ENCODE results near the gene KCNG4. TPM values are rescaled to one million over a fixed set of nuclear protein-coding genes. Genes with fewer than 3 reads are reported as not detected.

The KCNG4 gene
- total RNA-seq, 2 experiments from 2014 or later: not detected

DNA sequence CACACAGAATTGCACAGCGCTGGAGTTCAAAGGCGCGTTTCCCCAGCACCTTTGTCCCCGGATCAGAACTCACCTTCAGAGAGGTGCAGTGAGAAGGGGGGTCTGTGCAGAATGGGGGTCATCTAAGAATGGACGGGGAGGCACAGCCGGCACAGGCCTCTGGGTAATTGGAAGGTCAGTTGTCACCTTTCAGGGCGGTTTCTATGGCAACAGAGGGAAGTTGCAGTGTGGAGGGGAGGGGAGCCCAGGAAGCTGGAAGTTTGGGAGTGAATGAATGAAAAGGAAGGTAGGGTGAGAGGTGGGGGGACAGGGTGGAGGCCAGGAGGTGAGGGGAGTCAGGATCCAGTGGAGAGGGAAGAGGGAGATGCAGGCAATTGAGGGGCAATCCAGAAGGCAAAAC, 12.4 kb upstream of the KCNG4 start:
- no peaks in the 10 kb centered on the region for H3K4me1 Mint-ChIP-seq

DNA sequence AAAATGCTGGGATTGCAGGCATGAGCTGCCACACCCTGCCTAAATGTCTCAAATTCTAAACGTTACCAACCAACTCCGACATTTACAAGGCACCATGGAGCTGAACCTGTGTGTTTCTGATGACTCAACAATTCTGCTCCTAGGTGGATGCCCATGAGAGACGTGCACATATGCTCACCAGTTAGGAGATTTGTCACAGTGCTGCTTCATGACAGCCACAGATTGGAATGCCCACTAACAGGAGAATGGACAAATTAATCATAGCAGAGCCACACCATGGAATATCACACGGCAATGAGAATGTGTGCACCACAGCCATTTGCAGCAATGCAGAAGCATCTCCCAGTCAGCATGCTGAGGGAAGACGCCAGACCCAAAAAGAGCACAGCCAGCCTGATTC, 8.0 kb upstream of the KCNG4 start:
- no peaks in the 10 kb centered on the region for H3K9me3 Mint-ChIP-seq
- no peak overlapping the region for H3K27ac Mint-ChIP-seq
- no peak overlapping the region for H3K4me3 Mint-ChIP-seq
- H3K36me3 Mint-ChIP-seq: no peaks in the 10 kb centered on the region
- peaks cover 24% of the 10 kb centered on the region for H3K27me3 Mint-ChIP-seq
- no peaks in the 10 kb centered on the region for H3K4me1 Mint-ChIP-seq
- DNase-seq: no peak

More for the DNA sequence above, 12.4 kb upstream of the KCNG4 start:
- H3K36me3 Mint-ChIP-seq: no peaks in the 10 kb centered on the region
- no peak for DNase-seq
- peaks cover 29% of the 10 kb centered on the region for H3K27me3 Mint-ChIP-seq
- H3K27ac Mint-ChIP-seq: no peak overlapping the region
- H3K4me3 Mint-ChIP-seq: no peak overlapping the region
- H3K9me3 Mint-ChIP-seq: no peaks in the 10 kb centered on the region

- H3K27me3 Mint-ChIP-seq: peaks cover 23% of the 10 kb centered on the region
- no peak overlapping the region for H3K4me3 Mint-ChIP-seq
- H3K9me3 Mint-ChIP-seq: no peaks in the 10 kb centered on the region
- H3K27ac Mint-ChIP-seq: no peak overlapping the region
- H3K4me1 Mint-ChIP-seq: no peaks in the 10 kb centered on the region
- DNase-seq: no peak
- no peaks in the 10 kb centered on the region for H3K36me3 Mint-ChIP-seq
These were observed 7.5 kb upstream of the KCNG4 start for GRCh38 chr16:84247331-84247730.

DNA sequence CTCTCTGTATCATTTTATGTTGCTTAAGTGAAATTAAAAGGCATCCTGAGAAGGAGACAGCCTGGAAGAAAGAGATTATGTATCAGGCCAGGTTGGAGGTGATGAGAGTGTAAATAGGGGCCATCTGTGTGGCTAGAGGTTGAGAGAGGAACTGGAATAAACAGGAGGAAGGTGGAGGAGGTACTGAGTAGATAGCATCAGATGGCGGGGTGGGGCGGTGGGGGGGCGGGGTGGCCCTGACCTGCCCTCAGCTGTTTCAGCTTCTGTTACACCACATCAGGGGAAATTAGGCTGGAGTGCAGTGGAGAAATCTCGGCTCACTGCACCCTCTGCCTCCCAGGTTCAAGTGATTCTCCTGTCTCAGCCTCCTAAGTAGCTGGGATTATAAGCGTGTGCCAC, 6.9 kb upstream of the KCNG4 start:
- DNase-seq: no peak
- no peaks in the 10 kb centered on the region for H3K36me3 Mint-ChIP-seq
- no peaks in the 10 kb centered on the region for H3K4me1 Mint-ChIP-seq
- no peak overlapping the region for H3K27ac Mint-ChIP-seq
- no peaks in the 10 kb centered on the region for H3K9me3 Mint-ChIP-seq
- H3K4me3 Mint-ChIP-seq: no peak overlapping the region
- H3K27me3 Mint-ChIP-seq: peaks cover 18% of the 10 kb centered on the region

DNA sequence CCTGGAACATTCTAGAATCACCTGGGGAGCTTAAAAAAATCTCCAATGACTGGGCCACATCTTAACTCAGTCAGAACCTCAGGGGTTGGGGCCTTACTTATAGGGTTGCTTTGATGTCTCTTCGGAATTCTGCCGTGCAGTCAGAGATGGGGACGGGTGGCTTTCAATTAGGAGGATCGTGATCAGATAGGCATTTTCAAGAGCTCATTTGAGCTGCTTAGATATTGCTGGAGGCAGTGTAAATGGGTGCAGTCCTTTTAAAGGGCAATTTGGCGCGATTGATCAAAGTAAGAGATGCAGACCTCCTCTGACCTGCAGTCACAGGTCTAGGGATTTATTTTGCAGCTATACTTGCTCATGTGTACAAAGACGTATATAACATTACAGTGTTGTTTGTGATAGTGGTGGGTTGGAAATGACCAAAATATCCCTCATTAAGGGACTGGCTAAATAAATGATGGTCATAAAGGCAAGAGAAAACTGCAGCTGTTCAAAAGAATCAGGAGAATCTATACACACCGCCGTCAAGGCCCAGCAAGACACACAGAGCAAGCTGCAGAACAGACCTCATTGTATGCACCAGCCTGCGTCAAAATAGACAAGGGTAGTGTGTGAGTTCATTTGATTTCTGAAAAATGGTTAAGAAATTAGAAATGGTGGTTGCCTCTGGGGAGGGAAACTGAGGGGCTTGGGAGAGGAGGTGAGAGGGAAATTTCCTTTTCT, 6.3 kb upstream of the KCNG4 start:
- no peaks in the 10 kb centered on the region for H3K4me1 Mint-ChIP-seq
- H3K4me3 Mint-ChIP-seq: no peak overlapping the region
- no peak for DNase-seq
- no peaks in the 10 kb centered on the region for H3K9me3 Mint-ChIP-seq
- no peaks in the 10 kb centered on the region for H3K36me3 Mint-ChIP-seq
- no peak overlapping the region for H3K27ac Mint-ChIP-seq
- H3K27me3 Mint-ChIP-seq: peaks cover 18% of the 10 kb centered on the region

DNA sequence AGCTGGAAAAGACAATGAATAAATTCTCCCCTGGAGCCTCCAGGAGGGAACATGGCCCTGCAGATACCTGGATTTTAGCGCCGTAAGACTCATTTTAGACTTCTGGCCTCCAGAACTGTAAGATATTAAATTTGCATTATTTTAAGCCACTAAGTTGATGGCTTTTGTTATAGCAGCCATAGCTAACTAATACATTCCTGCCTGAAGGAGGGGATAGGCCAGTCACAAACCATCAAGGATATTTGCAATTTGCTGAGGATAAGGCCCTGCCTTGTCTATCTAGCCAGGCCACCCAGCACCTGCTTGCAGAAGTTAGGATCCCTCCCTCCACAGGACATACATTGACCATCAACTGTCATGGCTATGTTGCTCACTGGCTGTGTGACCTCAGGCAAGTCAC, 4.9 kb upstream of the KCNG4 start:
- H3K36me3 Mint-ChIP-seq: no peaks in the 10 kb centered on the region
- H3K4me1 Mint-ChIP-seq: no peaks in the 10 kb centered on the region
- no peak overlapping the region for H3K27ac Mint-ChIP-seq
- H3K4me3 Mint-ChIP-seq: no peak overlapping the region
- H3K27me3 Mint-ChIP-seq: peaks cover 28% of the 10 kb centered on the region
- H3K9me3 Mint-ChIP-seq: no peaks in the 10 kb centered on the region
- DNase-seq: no peak

DNA sequence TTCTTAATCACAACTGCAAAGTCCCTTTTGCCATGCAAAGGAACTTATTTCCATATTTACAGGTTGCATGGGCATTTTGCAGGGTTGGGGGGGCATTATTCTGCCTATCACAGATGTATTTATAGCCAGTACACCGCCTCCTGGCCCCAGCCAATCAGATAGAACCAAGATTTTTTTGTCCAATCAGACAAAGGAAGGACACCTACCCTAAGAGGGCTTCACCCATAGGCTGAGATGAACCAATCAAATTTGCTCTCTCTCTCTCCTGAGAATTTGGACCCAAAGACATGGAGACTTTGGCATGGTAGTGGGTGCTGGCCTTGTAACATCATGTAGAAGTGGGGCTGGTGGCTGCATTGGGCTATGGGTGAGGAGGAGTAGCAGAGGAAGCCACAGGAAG, 3.9 kb upstream of the KCNG4 start:
- peaks cover 35% of the 10 kb centered on the region for H3K27me3 Mint-ChIP-seq
- no peak overlapping the region for H3K4me3 Mint-ChIP-seq
- no peak overlapping the region for H3K27ac Mint-ChIP-seq
- no peaks in the 10 kb centered on the region for H3K9me3 Mint-ChIP-seq
- no peak for DNase-seq
- H3K4me1 Mint-ChIP-seq: no peaks in the 10 kb centered on the region
- H3K36me3 Mint-ChIP-seq: no peaks in the 10 kb centered on the region

- no peak for DNase-seq
- H3K27me3 Mint-ChIP-seq: peaks cover 35% of the 10 kb centered on the region
- H3K36me3 Mint-ChIP-seq: no peaks in the 10 kb centered on the region
- H3K4me3 Mint-ChIP-seq: no peak overlapping the region
- H3K9me3 Mint-ChIP-seq: no peaks in the 10 kb centered on the region
- no peaks in the 10 kb centered on the region for H3K4me1 Mint-ChIP-seq
- no peak overlapping the region for H3K27ac Mint-ChIP-seq
These were observed 3.0 kb upstream of the KCNG4 start for GRCh38 chr16:84242839-84243238.

DNA sequence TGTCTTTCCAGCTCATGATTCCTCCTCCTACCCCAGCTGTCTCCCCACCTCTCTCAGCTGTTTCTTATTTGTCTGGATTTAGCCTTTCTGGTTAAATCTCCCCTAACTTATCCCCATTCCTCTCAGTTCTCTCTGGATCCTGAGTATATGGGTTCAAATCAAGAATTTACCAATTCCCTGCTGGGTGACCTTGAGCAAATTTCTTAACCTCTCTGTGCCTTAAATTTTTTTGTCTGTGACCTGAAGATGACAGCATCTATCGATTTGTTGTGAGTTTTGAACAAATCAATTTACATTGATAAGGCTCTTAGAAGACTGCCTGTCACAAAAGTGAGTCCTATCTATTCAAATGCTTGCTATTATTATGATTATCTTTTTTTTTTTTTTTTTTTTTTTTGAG, 2.0 kb upstream of the KCNG4 start:
- Mint-ChIP-seq H3K27ac (no peak overlapping the region), H3K36me3 (no peaks in the 10 kb centered on the region), H3K9me3 (no peaks in the 10 kb centered on the region), H3K4me3 (no peak overlapping the region), H3K4me1 (no peaks in the 10 kb centered on the region), H3K27me3 (peaks cover 35% of the 10 kb centered on the region)
- no peak for DNase-seq

GRCh38 chr16:84240455-84240854, 643 bp upstream of the KCNG4 start:
- Mint-ChIP-seq H3K9me3 (no peaks in the 10 kb centered on the region), H3K27me3 (peaks cover 39% of the 10 kb centered on the region), H3K27ac (no peak overlapping the region), H3K4me3 (no peak overlapping the region), H3K4me1 (no peaks in the 10 kb centered on the region), H3K36me3 (no peaks in the 10 kb centered on the region)
- no peak for DNase-seq

DNA sequence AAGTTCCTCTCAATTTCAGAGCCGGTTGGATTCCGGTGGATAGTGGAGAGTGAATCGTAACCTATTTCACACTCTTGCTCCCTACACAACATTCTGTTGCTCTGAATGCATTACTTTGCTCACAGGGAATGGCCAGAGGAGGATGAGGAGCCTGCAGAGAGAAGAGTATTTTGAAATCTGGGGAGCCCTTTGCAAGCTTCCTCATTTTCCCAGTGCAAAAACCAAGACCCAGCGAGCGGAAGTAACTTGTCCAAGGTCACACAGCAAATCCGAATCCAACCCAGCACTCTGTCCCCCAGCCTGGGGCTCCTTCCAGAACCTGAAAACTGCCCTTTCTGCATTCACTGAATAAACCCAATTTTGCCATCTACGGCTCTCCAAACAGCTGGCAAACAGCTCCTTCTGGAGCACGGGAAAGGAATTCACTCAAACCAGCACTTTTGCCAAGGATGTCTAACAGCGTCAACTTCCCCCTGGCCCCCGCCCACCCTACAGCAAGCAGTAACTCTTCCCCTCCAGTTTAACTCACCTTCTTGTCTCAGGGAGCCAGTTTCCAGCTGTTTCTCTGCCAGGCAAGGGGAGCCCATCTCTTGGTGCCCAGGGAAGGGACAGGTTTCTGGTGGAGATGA, 557 bp downstream of the KCNG4 start:
- no peak for DNase-seq
- peaks cover 39% of the 10 kb centered on the region for H3K27me3 Mint-ChIP-seq
- H3K36me3 Mint-ChIP-seq: no peaks in the 10 kb centered on the region
- H3K9me3 Mint-ChIP-seq: no peaks in the 10 kb centered on the region
- no peaks in the 10 kb centered on the region for H3K4me1 Mint-ChIP-seq
- H3K27ac Mint-ChIP-seq: no peak overlapping the region
- no peak overlapping the region for H3K4me3 Mint-ChIP-seq

GRCh38 chr16:84237994-84238750, 1.6 kb downstream of the KCNG4 start:
- no peak for DNase-seq
- no peaks in the 10 kb centered on the region for H3K36me3 Mint-ChIP-seq
- H3K4me3 Mint-ChIP-seq: no peak overlapping the region
- no peaks in the 10 kb centered on the region for H3K9me3 Mint-ChIP-seq
- peaks cover 33% of the 10 kb centered on the region for H3K27me3 Mint-ChIP-seq
- no peak overlapping the region for H3K27ac Mint-ChIP-seq
- H3K4me1 Mint-ChIP-seq: no peaks in the 10 kb centered on the region

- Mint-ChIP-seq H3K4me1 (no peaks in the 10 kb centered on the region), H3K27ac (no peak overlapping the region), H3K4me3 (no peak overlapping the region)
These were observed 3.1 kb downstream of the KCNG4 start for GRCh38 chr16:84236671-84237070.

DNA sequence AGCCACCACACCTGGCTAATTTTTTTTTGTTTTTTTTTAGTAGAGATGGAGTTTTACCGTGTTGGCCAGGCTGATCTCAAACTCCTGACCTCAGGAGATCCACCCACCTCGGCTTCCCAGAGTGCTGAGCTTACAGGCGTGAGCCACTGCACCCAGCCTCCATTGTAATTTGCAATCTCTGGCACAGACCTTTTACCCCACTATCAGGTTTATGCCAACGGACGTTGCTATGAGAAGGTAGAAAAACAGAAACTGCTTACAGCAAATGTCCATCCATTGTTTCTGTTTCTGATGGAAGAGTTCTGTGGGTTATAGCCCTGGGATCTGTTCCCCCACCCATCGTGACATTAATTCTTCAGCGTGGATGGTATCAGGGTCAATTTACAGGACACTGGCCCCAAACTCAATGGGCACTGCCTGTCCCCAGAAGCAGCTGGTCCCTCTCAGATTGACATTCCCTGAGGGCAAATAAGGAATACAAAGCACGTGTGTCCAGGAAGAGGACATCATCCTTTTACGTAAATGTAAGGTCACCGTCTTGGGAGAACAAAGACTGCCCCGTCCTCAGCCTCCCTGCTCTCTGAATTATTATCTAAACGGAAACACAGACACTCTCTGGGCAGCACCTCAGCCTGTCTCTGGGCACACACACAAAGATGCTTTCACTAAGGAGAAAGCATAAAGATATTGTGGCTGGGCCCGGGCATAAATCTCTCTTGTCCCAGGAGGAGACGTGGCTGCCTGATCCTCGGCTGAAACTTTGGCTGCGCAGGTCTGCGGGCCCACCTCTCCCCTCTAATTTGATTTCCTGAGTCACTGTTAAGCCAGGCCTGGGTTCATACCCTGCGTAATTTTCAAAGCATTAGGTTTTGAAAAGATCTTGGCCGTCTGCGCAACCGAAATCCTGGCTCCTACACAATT, 5.2 kb downstream of the KCNG4 start:
- Mint-ChIP-seq H3K4me1 (no peaks in the 10 kb centered on the region), H3K36me3 (no peaks in the 10 kb centered on the region), H3K27me3 (peaks cover 10% of the 10 kb centered on the region), H3K9me3 (no peaks in the 10 kb centered on the region), H3K4me3 (no peak overlapping the region), H3K27ac (no peak overlapping the region)
- no peak for DNase-seq

More at GRCh38 chr16:84236671-84237070, 3.1 kb downstream of the KCNG4 start:
- no peaks in the 10 kb centered on the region for H3K9me3 Mint-ChIP-seq
- DNase-seq: no peak
- no peaks in the 10 kb centered on the region for H3K36me3 Mint-ChIP-seq
- H3K27me3 Mint-ChIP-seq: peaks cover 31% of the 10 kb centered on the region

GRCh38 chr16:84233748-84234147, 6.1 kb downstream of the KCNG4 start:
- Mint-ChIP-seq H3K4me1 (no peaks in the 10 kb centered on the region), H3K36me3 (no peaks in the 10 kb centered on the region), H3K9me3 (no peaks in the 10 kb centered on the region), H3K27me3 (peaks cover 7% of the 10 kb centered on the region), H3K27ac (no peak overlapping the region), H3K4me3 (no peak overlapping the region)
- DNase-seq: no peak

Data from activated naive CD8-positive, alpha-beta T cell treated with anti-CD3 and anti-CD28 coated beads for 36 hours (primary cell).